Left ventricle myocardium inferior (tissue), 1 donor: ENCODE measurements around the gene CDH4. TPM values are rescaled to one million over a fixed set of nuclear protein-coding genes. Genes with fewer than 3 reads are reported as not detected.

ENCODE experiments used
- DNase-seq: peaks from one replicate; pipeline ENCODE4 v3.0.0-alpha.2; 2020
- H3K27ac ChIP-seq: fragments of 200-600 bp; replicated peaks from 2 replicates; pipeline ENCODE4 v1.8.0; 2021
- H3K27me3 ChIP-seq: fragments of 200-600 bp; 2 replicates; pipeline ENCODE4 v1.8.0; 2021; ENCODE audit warnings: low read depth
- H3K36me3 ChIP-seq: fragments of 200-600 bp; 2 replicates; pipeline ENCODE4 v1.8.0; 2021
- H3K4me1 ChIP-seq: fragments of 200-600 bp; 2 replicates; pipeline ENCODE4 v1.8.0; 2021
- H3K4me3 ChIP-seq: fragments of 200-600 bp; 2 replicates; pipeline ENCODE4 v1.8.0; 2021; ENCODE audit warnings: mild to moderate bottlenecking, moderate library complexity
- H3K9me3 ChIP-seq: fragments of 200-600 bp; replicated peaks from 2 replicates; pipeline ENCODE4 v1.8.0; 2021
- CTCF ChIP-seq: fragments of 200-600 bp; IDR thresholded peaks from 2 replicates; pipeline ENCODE4 v1.8.0; 2021; ENCODE audit warnings: antibody characterized with exemption, mild to moderate bottlenecking, borderline replicate concordance
- intact Hi-C: fragments of 100-400 bp; cut with micrococcal nuclease; formaldehyde crosslinking; loops from one replicate; pipeline ENCODE4 v1.11.0; 2022
- total RNA-seq: library from RNA; stranded (reverse); fragmentation: NEBNext Ultra II Directional; extraction: Animal tissue kit (Norgen Biotek cat#: 25700); gene quantifications from one replicate; pipeline ENCODE4 v1.2.1, GENCODE V29; 2021
- donor health status: DM: no; HTN: yes; CAD: no; lungs with severe emphysema.

Gene CDH4
- total RNA-seq, 1 donor from 2014 or later, result 0.05 TPM

GRCh38 chr20:61909028-61909427 lies 657.0 kb downstream of the CDH4 start:
- Histone ChIP-seq H3K36me3 (no peaks in the 10 kb centered on the region), H3K4me1 (no peaks in the 10 kb centered on the region), H3K27me3 (peaks cover 61% of the 10 kb centered on the region), H3K4me3 (no peak overlapping the region), H3K27ac (no peak overlapping the region), H3K9me3 (peaks cover 14% of the 10 kb centered on the region)
- no peak for TF ChIP-seq CTCF
- DNase-seq, result no peak
- intact Hi-C loops, result no loop called here

DNA sequence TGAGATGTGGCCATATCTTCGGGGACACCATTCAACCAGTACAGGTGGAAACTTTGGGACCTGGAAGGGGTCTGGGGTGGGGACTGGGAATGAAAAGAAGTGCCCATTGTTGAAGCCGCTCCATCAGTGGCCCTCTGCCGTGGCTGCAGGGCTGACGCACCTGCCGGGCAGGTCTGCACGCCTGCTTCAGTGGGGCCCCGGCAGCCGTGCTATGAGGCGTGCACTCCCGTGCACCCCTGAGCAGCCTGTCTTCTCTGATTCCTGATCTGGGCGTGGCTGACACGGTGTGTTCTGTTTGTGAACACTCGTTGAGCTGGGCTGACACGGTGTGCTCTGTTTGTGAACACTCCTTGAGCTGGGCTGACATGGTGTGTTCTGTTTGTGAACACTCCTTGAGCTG lies 657.8 kb downstream of the CDH4 start:
- Histone ChIP-seq H3K9me3 (peaks cover 14% of the 10 kb centered on the region), H3K36me3 (no peaks in the 10 kb centered on the region), H3K27ac (no peak overlapping the region), H3K4me3 (no peak overlapping the region), H3K4me1 (no peaks in the 10 kb centered on the region), H3K27me3 (peaks cover 61% of the 10 kb centered on the region)
- no peak for TF ChIP-seq CTCF
- intact Hi-C loops, result no loop called here
- DNase-seq, result no peak

DNA sequence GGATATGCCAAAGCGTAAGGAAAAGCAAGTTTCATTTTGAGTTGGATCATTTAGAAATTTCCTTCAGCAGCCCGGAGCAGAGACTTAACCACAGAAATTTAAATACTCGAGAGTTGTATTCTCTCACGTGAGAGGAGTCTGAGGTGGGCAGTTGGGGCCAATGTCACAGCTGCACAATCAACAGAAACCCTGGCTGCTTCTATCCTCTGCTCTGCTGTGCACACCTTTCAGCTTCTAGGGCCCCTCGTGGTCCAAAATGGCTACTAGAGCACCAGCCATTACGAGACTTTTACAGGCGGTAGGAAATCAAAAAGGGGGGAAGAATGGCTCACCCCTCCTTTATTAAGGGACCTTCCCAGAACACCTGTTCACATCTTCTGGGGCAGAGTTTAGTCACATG lies 659.8 kb downstream of the CDH4 start:
- Histone ChIP-seq H3K36me3 (no peaks in the 10 kb centered on the region), H3K9me3 (peaks cover 14% of the 10 kb centered on the region), H3K27me3 (peaks cover 64% of the 10 kb centered on the region), H3K4me3 (no peak overlapping the region), H3K4me1 (no peaks in the 10 kb centered on the region), H3K27ac (no peak overlapping the region)
- DNase-seq, result no peak
- intact Hi-C loops, result no loop called here
- no peak for TF ChIP-seq CTCF

DNA sequence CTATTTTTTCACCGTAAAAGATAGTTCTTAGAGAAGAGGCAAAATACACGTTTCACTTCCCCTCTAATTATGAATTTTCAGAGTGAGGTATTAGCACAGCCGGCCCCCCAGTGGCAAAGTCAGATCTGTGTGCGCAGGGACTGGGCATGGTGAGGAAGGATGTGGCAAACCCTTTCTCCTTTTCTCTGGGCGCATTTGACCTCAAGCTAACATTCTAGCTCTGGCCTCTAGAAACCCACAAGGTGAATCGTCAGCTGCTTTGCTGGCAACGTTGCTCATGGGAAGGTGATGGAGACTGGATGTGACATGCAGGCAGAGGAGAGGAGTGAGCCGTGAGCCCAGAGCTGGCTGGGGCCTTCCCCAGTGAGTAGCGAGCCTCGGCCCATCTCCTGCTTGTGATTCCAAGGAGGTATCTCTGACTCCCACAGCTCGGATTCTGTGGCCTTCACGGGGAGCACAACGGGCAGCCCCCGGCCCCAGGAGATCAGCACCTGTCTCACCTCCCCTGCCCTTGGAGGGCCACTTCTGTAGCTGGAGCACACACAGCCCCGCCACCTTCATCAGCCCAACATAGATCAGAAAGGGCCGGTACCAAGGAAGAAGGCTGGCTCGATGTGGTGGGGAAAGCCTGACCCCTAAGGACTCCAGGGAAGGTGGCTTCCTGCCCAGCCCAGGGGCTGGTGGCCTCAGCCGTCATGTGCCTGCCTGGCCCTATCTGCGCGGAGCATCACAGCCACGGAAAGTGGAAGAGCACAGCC lies 660.8 kb downstream of the CDH4 start:
- Histone ChIP-seq H3K27me3 (peaks cover 66% of the 10 kb centered on the region), H3K36me3 (no peaks in the 10 kb centered on the region), H3K27ac (no peak overlapping the region), H3K4me1 (no peaks in the 10 kb centered on the region), H3K9me3 (peaks cover 14% of the 10 kb centered on the region), H3K4me3 (no peak overlapping the region)
- intact Hi-C loops, result no loop called here
- no peak for TF ChIP-seq CTCF
- no peak for DNase-seq

DNA sequence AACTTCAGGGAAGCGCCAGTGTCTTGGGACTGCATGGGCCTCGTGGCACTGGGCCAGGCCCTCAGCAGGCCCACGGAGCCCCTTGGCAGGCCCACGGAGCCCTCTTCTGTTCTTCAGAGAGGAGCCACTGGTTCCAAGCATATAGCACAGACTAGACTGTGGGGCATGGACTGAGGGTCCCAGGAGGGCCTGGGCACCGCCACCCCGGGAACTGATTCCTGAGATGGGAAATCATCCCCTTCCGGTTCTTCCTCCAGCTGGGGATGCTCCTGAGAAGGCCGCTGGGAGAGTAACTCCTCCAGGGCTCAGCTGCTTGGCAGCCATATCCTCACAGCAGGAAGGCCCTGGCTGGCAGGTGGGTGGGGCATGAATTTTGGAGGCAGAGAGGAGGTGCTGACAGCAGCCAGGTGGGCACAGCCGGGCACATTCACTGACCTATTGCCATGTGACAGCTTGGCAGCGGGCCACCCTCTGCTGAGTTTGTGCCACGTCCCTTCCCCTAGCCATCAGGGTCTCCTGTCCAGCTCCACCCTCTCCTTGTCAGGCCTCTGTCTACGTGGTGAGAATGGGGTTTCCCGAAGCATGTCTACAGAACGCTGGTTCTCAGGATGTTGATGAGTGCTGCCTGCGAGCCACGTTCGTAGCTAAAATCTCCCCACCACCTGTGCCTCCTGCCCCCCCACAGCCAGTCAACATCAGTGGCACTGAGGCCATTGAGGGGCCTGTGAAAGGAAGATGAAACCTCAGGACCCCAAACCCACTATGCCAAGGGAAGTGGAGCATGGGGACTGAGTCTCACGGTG lies 661.6 kb downstream of the CDH4 start:
- intact Hi-C loops, result no loop called here

More for the DNA sequence above, 661.6 kb downstream of the CDH4 start:
- H3K36me3 ChIP-seq, result no peaks in the 10 kb centered on the region
- H3K4me3 ChIP-seq, result no peak overlapping the region
- H3K4me1 ChIP-seq, result no peaks in the 10 kb centered on the region
- peaks cover 14% of the 10 kb centered on the region for H3K9me3 ChIP-seq
- H3K27ac ChIP-seq, result no peak overlapping the region
- no peak for DNase-seq
- peaks cover 66% of the 10 kb centered on the region for H3K27me3 ChIP-seq
- TF ChIP-seq CTCF, result no peak
